ENCODE results near the gene AP2M1.

The AP2M1 gene

GRCh38 chr3:184134746-184135148 lies 39.9 kb upstream of the AP2M1 start:
- H3K4me3 ChIP-seq (ENCODE audit: low read depth in 1 of 2, low read length in 1 of 2), result peak overlapping the region; percentile 73 to 94
- TF ChIP-seq CTCF (IDR thresholded peaks at IDR 0.05), result no peak
- peaks cover 20 to 29% of the 10 kb centered on the region in 2 experiments for H3K4me1 ChIP-seq (ENCODE audit: control insufficient read depth in 1 of 2, insufficient read depth in 1 of 2, low read depth in 1 of 2, low read length in 1 of 2)
- H3K27ac ChIP-seq, result peak overlapping the region; percentile 79
- H3K9me3 ChIP-seq, result no peaks in the 10 kb centered on the region
- H3K27me3 ChIP-seq, result no peaks in the 10 kb centered on the region
- peaks cover 9% of the 10 kb centered on the region for H3K36me3 ChIP-seq

GRCh38 chr3:184135149-184135910 lies 39.3 kb upstream of the AP2M1 start, which contains the start of gene EIF2B5:
EIF2B5 (plus strand) TSS chr3:184135358; CDS start chr3:184135386, 28 bp downstream.
- Histone ChIP-seq H3K36me3 (peaks cover 12% of the 10 kb centered on the region), H3K4me1 (ENCODE audit: control insufficient read depth in 1 of 2, insufficient read depth in 1 of 2, low read depth in 1 of 2, low read length in 1 of 2) (peaks cover 20 to 29% of the 10 kb centered on the region in 2 experiments), H3K27me3 (no peaks in the 10 kb centered on the region), H3K9me3 (no peaks in the 10 kb centered on the region), H3K4me3 (ENCODE audit: low read depth in 1 of 2, low read length in 1 of 2) (peak within 1 kb of the TSS; percentile 73 to 94), H3K27ac (peak within 1 kb of the TSS; percentile 79)
- peak; percentile 67 for TF ChIP-seq CTCF (IDR thresholded peaks at IDR 0.05)

DNA sequence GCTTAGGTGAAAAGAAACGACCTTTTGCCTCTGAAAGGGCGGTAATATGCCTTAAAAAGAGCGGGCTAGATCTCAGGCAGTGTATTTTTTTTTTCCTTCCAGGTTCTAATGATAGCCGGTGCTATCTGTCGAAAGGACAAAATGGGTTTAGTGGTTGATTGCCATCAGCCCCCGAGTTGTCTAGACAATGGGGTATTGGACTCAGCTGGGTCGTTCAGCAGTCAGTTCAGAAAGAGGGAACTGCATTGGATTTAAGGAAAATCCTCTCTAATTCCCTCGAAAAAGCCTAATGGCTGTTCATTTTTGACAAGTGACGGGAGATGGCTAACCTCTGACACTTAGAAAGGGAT lies 38.8 kb upstream of the AP2M1 start:
- Histone ChIP-seq H3K4me3 (ENCODE audit: low read depth in 1 of 2, low read length in 1 of 2) (peak overlapping the region; percentile 73 to 94), H3K27ac (peak overlapping the region; percentile 79), H3K9me3 (no peaks in the 10 kb centered on the region), H3K27me3 (no peaks in the 10 kb centered on the region), H3K4me1 (ENCODE audit: control insufficient read depth in 1 of 2, insufficient read depth in 1 of 2, low read depth in 1 of 2, low read length in 1 of 2) (peaks cover 20 to 29% of the 10 kb centered on the region in 2 experiments), H3K36me3 (peaks cover 18% of the 10 kb centered on the region)
- TF ChIP-seq CTCF (IDR thresholded peaks at IDR 0.05), result no peak

- Histone ChIP-seq H3K27me3 (no peaks in the 10 kb centered on the region), H3K4me1 (ENCODE audit: control insufficient read depth in 1 of 2, insufficient read depth in 1 of 2, low read depth in 1 of 2, low read length in 1 of 2) (peaks cover 10 to 14% of the 10 kb centered on the region in 2 experiments), H3K27ac (no peak overlapping the region), H3K36me3 (peaks cover 62% of the 10 kb centered on the region), H3K4me3 (ENCODE audit: low read depth in 1 of 2, low read length in 1 of 2) (no peak overlapping the region), H3K9me3 (no peaks in the 10 kb centered on the region)
- no peak for TF ChIP-seq CTCF (IDR thresholded peaks at IDR 0.05)
Measured at GRCh38 chr3:184140436-184140835, 34.2 kb upstream of the AP2M1 start.

- Histone ChIP-seq H3K36me3 (peaks cover 73% of the 10 kb centered on the region), H3K27me3 (no peaks in the 10 kb centered on the region)
- TF ChIP-seq CTCF (IDR thresholded peaks at IDR 0.05), result no peak
Measured at GRCh38 chr3:184142199-184142598, 32.5 kb upstream of the AP2M1 start.

More at GRCh38 chr3:184142199-184142598, 32.5 kb upstream of the AP2M1 start:
- no peaks in the 10 kb centered on the region for H3K9me3 ChIP-seq
- no peak overlapping the region for H3K27ac ChIP-seq
- no peak overlapping the region for H3K4me3 ChIP-seq (ENCODE audit: low read depth in 1 of 2, low read length in 1 of 2)
- H3K4me1 ChIP-seq (ENCODE audit: control insufficient read depth in 1 of 2, insufficient read depth in 1 of 2, low read depth in 1 of 2, low read length in 1 of 2), result no peaks in the 10 kb centered on the region

All from neutrophil (primary cell).